Central memory CD4-positive, alpha-beta T cell (primary cell): ENCODE data around the gene SCFD1.

Experiments used
- DNase-seq: peaks from one replicate; pipeline ENCODE4 v3.0.0; 2022

The SCFD1 gene

GRCh38 chr14:30759172-30760125 lies 137.3 kb downstream of the SCFD1 start:
- DNase-seq = no peak

GRCh38 chr14:30763891-30764290 lies 141.8 kb downstream of the SCFD1 start:
- no peak for DNase-seq

GRCh38 chr14:30767624-30768023 lies 145.5 kb downstream of the SCFD1 start:
- DNase-seq = no peak

- no peak for DNase-seq
Measured at GRCh38 chr14:30768791-30769190, 146.7 kb downstream of the SCFD1 start.

- DNase-seq = no peak
Measured at GRCh38 chr14:30770376-30770775, 148.3 kb downstream of the SCFD1 start.

DNA sequence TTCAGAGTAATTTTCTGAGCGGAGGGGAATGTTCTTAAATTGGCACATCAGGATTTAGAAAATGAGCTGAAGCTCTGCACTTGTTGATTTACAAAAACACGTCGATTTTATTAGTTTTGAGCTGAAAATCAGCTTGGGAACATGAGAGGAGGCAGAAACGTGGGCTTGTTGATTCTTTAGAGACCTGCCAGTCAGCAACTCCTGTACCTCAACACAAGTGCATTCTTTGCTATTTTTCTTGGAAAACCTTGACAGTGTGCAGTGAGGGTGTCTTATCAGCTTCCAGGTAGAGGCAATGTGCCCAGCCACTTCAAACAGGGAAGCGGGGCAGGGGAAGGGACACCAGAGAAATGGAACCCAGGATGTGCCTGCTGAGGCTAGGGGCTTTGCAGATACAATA lies 149.5 kb downstream of the SCFD1 start:
- DNase-seq = no peak

- no peak for DNase-seq
Measured at GRCh38 chr14:30779210-30779609, 157.1 kb downstream of the SCFD1 start.
